ENCODE results near the gene EPHX1. TPM values are rescaled to one million over a fixed set of nuclear protein-coding genes. Genes with fewer than 3 reads are reported as not detected.
"Not testable (repeated sequence)": the region's sequence is repeated elsewhere in the genome, so short reads cannot be mapped to it uniquely, and the experiment has no call there.

Gene EPHX1
- total RNA-seq (2014; rRNA removed): 54.6 and 69.2 TPM in 2 replicates
- Bru-seq, nascent RNA: percentile 66 among the genes with signal in this experiment
- BruChase-seq, experiment 1, labeled RNA remaining after a 6-hour chase: percentile 75 among the genes with signal in this experiment
- percentile 76 among the genes with signal in this experiment for BruChase-seq, experiment 2, labeled RNA remaining after a 2-hour chase
- long read RNA-seq, transcript EPHX1-201 (9 exons, 1,660 nt): major isoform, 46 of 88 reads
- long read RNA-seq, partial matches to known transcripts: 36 of 88 reads
- long read RNA-seq, other reads (novel, unspliced or antisense): 3 of 88 reads

DNA sequence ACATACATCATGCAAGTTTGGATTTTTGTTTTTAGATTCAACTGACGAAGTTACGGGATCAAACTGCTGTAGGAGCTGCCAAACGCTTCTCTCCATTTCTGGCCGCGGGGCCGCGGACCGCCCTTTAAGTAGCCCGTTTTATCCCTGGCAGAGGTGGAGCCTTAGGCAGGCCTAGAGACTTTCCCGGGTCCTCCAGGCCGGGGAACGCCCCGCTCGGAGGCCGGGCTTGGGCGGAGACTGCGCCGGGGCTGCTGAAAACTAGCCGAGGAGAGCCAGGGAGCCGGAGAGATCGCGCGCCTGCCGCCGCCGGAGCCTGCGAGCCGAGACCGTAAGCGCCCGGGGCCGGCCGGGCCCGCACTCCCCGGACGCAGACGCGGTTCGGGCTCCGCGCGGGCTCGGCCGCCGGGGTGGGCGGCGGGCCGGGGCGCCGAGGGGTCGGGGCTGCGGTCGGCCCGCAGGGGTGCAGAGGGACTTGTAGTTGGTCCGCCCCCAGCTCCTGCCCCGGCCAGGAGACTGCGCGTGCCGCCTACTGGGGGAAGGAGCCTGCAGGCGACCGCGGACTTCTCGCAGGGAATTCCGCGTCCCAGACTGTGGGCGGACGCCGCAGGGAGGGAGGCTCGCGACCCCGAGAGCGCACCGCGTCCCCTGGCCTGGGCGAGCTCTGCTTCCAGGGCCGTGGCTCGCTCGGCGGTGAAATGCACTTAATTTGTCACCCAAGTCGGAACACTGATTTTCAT lies at the start of gene EPHX1:
Gene EPHX1 (plus strand): TSS at position 283 of the 737 bp plus-strand sequence. CDS start 18,606 bp downstream, outside the sequence.
- H4K20me1 ChIP-seq (ENCODE audit: low read length): no peaks in the 10 kb centered on the region
- POLR2A ChIA-PET (ENCODE audit: unreplicated experiment): no interaction called here
- H2AFZ ChIP-seq (ENCODE audit: low read length): peak within 1 kb of the TSS; percentile 74
- peak within 1 kb of the TSS; percentile 87 for H3K4me3 ChIP-seq (ENCODE audit: low read length)
- no peaks in the 10 kb centered on the region for H3K36me3 ChIP-seq (ENCODE audit: low read depth, low read length)
- peak within 1 kb of the TSS; percentile 6; the same call in 1 of the 2 replicates for H3K27ac ChIP-seq (ENCODE audit: low read length)
- no peaks in the 10 kb centered on the region for H3K27me3 ChIP-seq (ENCODE audit: low read length)
- BruUV-seq (replicated peaks): no TSS peak
- ATAC-seq: peak; percentile 97
- H3K9me2 ChIP-seq (replicated peaks; ENCODE audit: low read length): no peaks in the 10 kb centered on the region
- H3K9ac ChIP-seq (ENCODE audit: low read length): peak within 1 kb of the TSS; percentile 68
- TF ChIP-seq EZH2phosphoT487 (IDR thresholded peaks at IDR 0.05; ENCODE audit: borderline replicate concordance, low read length) (no peak), EZH2 (IDR thresholded peaks at IDR 0.05; ENCODE audit: low read length, unreplicated experiment) (no peak)
- TF ChIP-seq, protein P1, sequence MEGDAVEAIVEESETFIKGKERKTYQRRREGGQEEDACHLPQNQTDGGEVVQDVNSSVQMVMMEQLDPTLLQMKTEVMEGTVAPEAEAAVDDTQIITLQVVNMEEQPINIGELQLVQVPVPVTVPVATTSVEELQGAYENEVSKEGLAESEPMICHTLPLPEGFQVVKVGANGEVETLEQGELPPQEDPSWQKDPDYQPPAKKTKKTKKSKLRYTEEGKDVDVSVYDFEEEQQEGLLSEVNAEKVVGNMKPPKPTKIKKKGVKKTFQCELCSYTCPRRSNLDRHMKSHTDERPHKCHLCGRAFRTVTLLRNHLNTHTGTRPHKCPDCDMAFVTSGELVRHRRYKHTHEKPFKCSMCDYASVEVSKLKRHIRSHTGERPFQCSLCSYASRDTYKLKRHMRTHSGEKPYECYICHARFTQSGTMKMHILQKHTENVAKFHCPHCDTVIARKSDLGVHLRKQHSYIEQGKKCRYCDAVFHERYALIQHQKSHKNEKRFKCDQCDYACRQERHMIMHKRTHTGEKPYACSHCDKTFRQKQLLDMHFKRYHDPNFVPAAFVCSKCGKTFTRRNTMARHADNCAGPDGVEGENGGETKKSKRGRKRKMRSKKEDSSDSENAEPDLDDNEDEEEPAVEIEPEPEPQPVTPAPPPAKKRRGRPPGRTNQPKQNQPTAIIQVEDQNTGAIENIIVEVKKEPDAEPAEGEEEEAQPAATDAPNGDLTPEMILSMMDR (conservative IDR thresholded peaks at IDR 0.05; ENCODE audit: low read depth, low read length): no peak
- H3K79me2 ChIP-seq (ENCODE audit: low read length): peaks cover 43% of the 10 kb centered on the region
- H3K4me2 ChIP-seq (ENCODE audit: low read length): peak within 1 kb of the TSS; percentile 88
- intact Hi-C loops (cut with micrococcal nuclease): loop anchor here (1.0 kb wide), 2 partner anchors 10 to 33 kb away; partner anchors contain the start of gene SRP9
- H3F3A ChIP-seq (ENCODE audit: low read length, unreplicated experiment): no peaks in the 10 kb centered on the region
- H3K4me1 ChIP-seq (ENCODE audit: insufficient read depth, low read length): peaks cover 20% of the 10 kb centered on the region
- CTCF ChIA-PET: interaction anchor here (1.6 kb wide), 1 partner anchor 32 kb away, joined by 8 read pairs; the partner anchor contains the start of gene SRP9
- peak; percentile 95 for DNase-seq
- H3K9me3 ChIP-seq (ENCODE audit: low read length): no peaks in the 10 kb centered on the region

DNA sequence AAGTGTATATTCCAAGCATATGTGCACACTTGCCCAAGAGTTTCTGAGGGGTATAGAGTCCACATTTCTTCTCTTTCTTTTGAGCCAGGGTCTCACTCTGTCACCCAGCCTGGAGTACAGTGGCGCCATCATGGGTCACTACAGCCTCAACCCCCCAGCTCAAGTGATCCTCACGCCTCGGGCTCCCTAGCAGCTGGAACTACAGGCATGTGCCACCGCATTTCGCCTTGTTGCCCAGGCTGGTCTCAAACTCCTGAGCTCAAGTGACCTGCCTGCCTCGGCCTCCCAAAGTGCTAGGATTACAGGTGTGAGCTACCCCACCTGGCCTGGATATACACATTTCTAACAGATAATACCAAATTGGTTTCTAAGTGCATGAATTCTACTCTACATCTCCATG lies 49.4 kb upstream of the EPHX1 start:
- Histone ChIP-seq H2AFZ (ENCODE audit: low read length) (no peak overlapping the region), H3K9me2 (replicated peaks; ENCODE audit: low read length) (no peaks in the 10 kb centered on the region), H3K79me2 (ENCODE audit: low read length) (no peaks in the 10 kb centered on the region), H3K4me3 (ENCODE audit: low read length) (no peak overlapping the region), H3F3A (ENCODE audit: low read length, unreplicated experiment) (no peaks in the 10 kb centered on the region), H3K4me2 (ENCODE audit: low read length) (no peak overlapping the region), H4K20me1 (ENCODE audit: low read length) (no peaks in the 10 kb centered on the region), H3K27ac (ENCODE audit: low read length) (no peak overlapping the region), H3K9ac (ENCODE audit: low read length) (no peak overlapping the region), H3K4me1 (ENCODE audit: insufficient read depth, low read length) (peaks cover 8% of the 10 kb centered on the region), H3K36me3 (ENCODE audit: low read depth, low read length) (no peaks in the 10 kb centered on the region), H3K27me3 (ENCODE audit: low read length) (no peaks in the 10 kb centered on the region), H3K9me3 (ENCODE audit: low read length) (no peaks in the 10 kb centered on the region)
- ChIA-PET POLR2A (ENCODE audit: unreplicated experiment) (no interaction called here), CTCF (no interaction called here)
- DNase-seq (no peak), ATAC-seq (no peak)
- intact Hi-C loops (cut with micrococcal nuclease): no loop called here
- TF ChIP-seq, protein P1 (conservative IDR thresholded peaks at IDR 0.05; ENCODE audit: low read depth, low read length): no peak
- no peak for TF ChIP-seq EZH2phosphoT487 (IDR thresholded peaks at IDR 0.05; ENCODE audit: borderline replicate concordance, low read length)
- no peak for TF ChIP-seq EZH2 (IDR thresholded peaks at IDR 0.05; ENCODE audit: low read length, unreplicated experiment)
- no TSS peak for BruUV-seq (replicated peaks)

DNA sequence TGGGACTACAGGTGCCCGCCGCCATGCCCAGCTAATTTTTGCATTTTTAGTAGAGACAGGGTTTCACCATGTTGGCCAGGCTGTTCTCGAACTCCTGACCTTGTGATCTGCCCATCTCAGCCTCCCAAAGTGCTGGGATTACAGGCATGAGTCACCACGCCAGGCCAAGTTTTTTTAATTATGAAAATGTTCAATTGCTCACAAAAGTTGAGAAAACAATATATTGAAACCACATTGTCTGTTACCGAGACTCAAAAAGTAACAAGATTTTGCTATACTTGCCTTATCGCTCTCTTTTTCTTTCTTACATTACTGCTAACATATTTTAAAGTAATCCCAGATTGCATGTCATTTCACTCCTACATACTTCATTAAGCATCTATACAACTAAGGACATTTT lies 48.5 kb upstream of the EPHX1 start:
- H3K27ac ChIP-seq (ENCODE audit: low read length); intact Hi-C loops (cut with micrococcal nuclease); POLR2A ChIA-PET (ENCODE audit: unreplicated experiment); BruUV-seq (replicated peaks); ATAC-seq; H3K79me2 ChIP-seq (ENCODE audit: low read length); H3K27me3 ChIP-seq (ENCODE audit: low read length); H3K9me3 ChIP-seq (ENCODE audit: low read length); H2AFZ ChIP-seq (ENCODE audit: low read length); H3K9ac ChIP-seq (ENCODE audit: low read length); H3K9me2 ChIP-seq (replicated peaks; ENCODE audit: low read length); H4K20me1 ChIP-seq (ENCODE audit: low read length); H3K36me3 ChIP-seq (ENCODE audit: low read depth, low read length); DNase-seq; H3F3A ChIP-seq (ENCODE audit: low read length, unreplicated experiment); H3K4me2 ChIP-seq (ENCODE audit: low read length); H3K4me1 ChIP-seq (ENCODE audit: insufficient read depth, low read length); H3K4me3 ChIP-seq (ENCODE audit: low read length): not testable (repeated sequence)
- CTCF ChIA-PET: interaction anchor here (0.6 kb wide), 1 partner anchor 285 kb away, joined by 5 read pairs; no protein-coding TSS in a partner anchor
